Measurements from ENCODE around the gene HOXD3. TPM values are rescaled to one million over a fixed set of nuclear protein-coding genes. Genes with fewer than 3 reads are reported as not detected.

HOXD3 gene
- total and polyA plus RNA-seq, 2 of the 8 experiments (the other 6 are each of a cell fraction or from before 2014, with no cell fraction given) = not detected

GRCh38 chr2:176115883-176116813 lies 41.0 kb upstream of the HOXD3 start, which contains the start of gene HOXD10 (continued):
- peak; percentile 79; the same call in 1 of the 2 replicates for TF ChIP-seq SUZ12 (IDR thresholded peaks at IDR 0.05; ENCODE audit: low read length)
- no peak for TF ChIP-seq SP4 (IDR thresholded peaks at IDR 0.05; ENCODE audit: low read length)
- no peak for TF ChIP-seq GABPA (IDR thresholded peaks at IDR 0.05; ENCODE audit: borderline replicate concordance, insufficient read depth, low read length)
- TF ChIP-seq BACH1 (IDR thresholded peaks at IDR 0.05; ENCODE audit: low read length) = no peak
- TF ChIP-seq PHF8 (conservative IDR thresholded peaks at IDR 0.05; ENCODE audit: low read depth, low read length) = no peak
- no peak for TF ChIP-seq KDM4A (IDR thresholded peaks at IDR 0.05; ENCODE audit: low read depth, low read length, severe bottlenecking)
- TF ChIP-seq TBP (IDR thresholded peaks at IDR 0.05; ENCODE audit: low read depth, low read length) = no peak
- TF ChIP-seq EZH2 (IDR thresholded peaks at IDR 0.05; ENCODE audit: low read depth, low read length, severe bottlenecking) = peak; percentile 86
- no peak for TF ChIP-seq NRF1 (IDR thresholded peaks at IDR 0.05; ENCODE audit: low read depth, low read length)
- TF ChIP-seq ASH2L (IDR thresholded peaks at IDR 0.05; ENCODE audit: low read length) = peak; percentile 29
- TF ChIP-seq POU5F1 (IDR thresholded peaks at IDR 0.05; ENCODE audit: low read depth, low read length) = no peak
- peak; percentile 80 for TF ChIP-seq ATF3 (IDR thresholded peaks at IDR 0.05; ENCODE audit: insufficient read depth, low read depth, low read length)
- peak; percentile 67 to 74 for TF ChIP-seq RAD21 (IDR thresholded peaks at IDR 0.05 in 1 of 2, conservative IDR thresholded peaks at IDR 0.05 in 1 of 2; ENCODE audit: low read depth in 2 of 2, low read length in 2 of 2)
- peak; percentile 17; the same call in 1 of the 2 replicates for TF ChIP-seq CBX8 (IDR thresholded peaks at IDR 0.05; ENCODE audit: borderline replicate concordance, low read depth, low read length)
- TF ChIP-seq USF2 (IDR thresholded peaks at IDR 0.05; ENCODE audit: low read length) = peak; percentile 93
- TF ChIP-seq TEAD4 (IDR thresholded peaks at IDR 0.05; ENCODE audit: low read depth, low read length) = no peak
- no peak for TF ChIP-seq GTF2F1 (IDR thresholded peaks at IDR 0.05; ENCODE audit: borderline replicate concordance, low read depth, low read length)
- TF ChIP-seq RFX5 (IDR thresholded peaks at IDR 0.05; ENCODE audit: borderline replicate concordance, low read depth, low read length) = no peak
- TF ChIP-seq CHD2 (IDR thresholded peaks at IDR 0.05; ENCODE audit: low read length) = peak; percentile 22; the same call in 1 of the 2 replicates
- TF ChIP-seq TAF1 (IDR thresholded peaks at IDR 0.05; ENCODE audit: low read depth, low read length) = no peak
- TF ChIP-seq HDAC2 (IDR thresholded peaks at IDR 0.05; ENCODE audit: borderline replicate concordance in 1 of 2, low read depth in 2 of 2, low read length in 2 of 2) = no peak
- no peak for TF ChIP-seq KDM5A (IDR thresholded peaks at IDR 0.05; ENCODE audit: low read length)
